Activated CD8-positive, alpha-beta T cell treated with anti-CD3 and anti-CD28 coated beads for 36 hours (primary cell): ENCODE results near the gene KRT33A. TPM values are rescaled to one million over a fixed set of nuclear protein-coding genes. Genes with fewer than 3 reads are reported as not detected.
"Not testable (repeated sequence)": the region's sequence is repeated elsewhere in the genome, so short reads cannot be mapped to it uniquely, and the experiment has no call there.

Source experiments
- ATAC-seq: fragments of 200-7000 bp; cut with Tn5 transposase; one replicate; pipeline ENCODE4 v1.10.0; 2021; ENCODE audit warnings: mild to moderate bottlenecking, moderate library complexity
- CTCF ChIA-PET: fragments of 350-600 bp; sonication (Branson Sonifier 250); formaldehyde crosslinking; loops from one replicate; lab custom pipeline; 2021; ENCODE audit warnings: antibody characterized with exemption; lab: Charles Lee
- POLR2A ChIA-PET: fragments of 350-600 bp; sonication (Branson Sonifier 250); formaldehyde crosslinking; loops from one replicate; lab custom pipeline; 2021; ENCODE audit warnings: antibody characterized with exemption; lab: Charles Lee
- DNase-seq: peaks from one replicate; pipeline ENCODE4 v3.0.0-alpha.2; 2020
- H3K27ac Mint-ChIP-seq: one replicate; pipeline ENCODE4 v1.8.0; 2021; ENCODE audit warnings: mild to moderate bottlenecking, mixed read lengths
- H3K27me3 Mint-ChIP-seq: one replicate; pipeline ENCODE4 v1.8.0; 2021; ENCODE audit warnings: mixed read lengths
- H3K36me3 Mint-ChIP-seq: one replicate; pipeline ENCODE4 v1.8.0; 2021; ENCODE audit warnings: low read depth, mixed read lengths
- H3K4me1 Mint-ChIP-seq: one replicate; pipeline ENCODE4 v1.8.0; 2021; ENCODE audit warnings: low read depth, mixed read lengths
- H3K4me3 Mint-ChIP-seq: one replicate; pipeline ENCODE4 v1.8.0; 2021; ENCODE audit warnings: mild to moderate bottlenecking, moderate library complexity, mixed read lengths
- H3K9me3 Mint-ChIP-seq: one replicate; pipeline ENCODE4 v1.8.0; 2021; ENCODE audit warnings: mixed read lengths
- intact Hi-C: fragments of 100-400 bp; cut with micrococcal nuclease; formaldehyde crosslinking; loops from one replicate; pipeline ENCODE4 v1.10.0; 2022
- total RNA-seq, 2 experiments: library from RNA; stranded (reverse); gene quantifications; one replicate each; pipeline ENCODE4 v1.2.3, GENCODE V29; 2021
- TF ChIP-seq, protein P1 (sequence below): fragments of 200-600 bp; IDR thresholded peaks from one replicate; pipeline ENCODE4 v1.8.0; 2022; ENCODE audit warnings: antibody characterized with exemption, mild to moderate bottlenecking

Gene KRT33A
- not detected for total RNA-seq

DNA sequence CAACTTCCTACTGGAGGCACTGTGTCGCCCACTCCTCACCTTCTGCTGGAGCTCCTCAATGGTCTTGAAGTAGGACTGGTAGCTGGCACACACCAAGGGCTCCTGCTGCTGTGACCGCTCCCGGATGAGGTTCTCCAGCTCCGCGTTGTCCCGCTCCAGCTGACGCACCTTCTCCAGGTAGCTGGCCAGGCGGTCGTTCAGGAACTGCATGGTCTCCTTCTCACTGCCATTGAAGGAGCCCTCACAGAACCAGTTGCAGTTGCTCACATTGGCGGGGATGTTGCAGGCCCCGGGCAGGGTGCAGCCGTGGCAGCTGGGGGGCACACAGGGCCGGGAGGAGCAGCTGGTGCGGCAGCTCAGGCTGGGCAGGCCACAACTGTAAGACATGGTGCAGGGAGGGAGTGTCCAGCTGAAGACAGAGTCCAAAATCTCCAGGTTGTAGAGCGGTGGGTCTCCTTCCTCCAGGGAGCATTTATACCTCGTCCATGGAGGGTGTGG, at the start of gene KRT33A:
Gene KRT33A, minus strand, starts transcription at position 448 of the 498 bp plus-strand sequence. Its CDS starts 61 bp downstream, at position 387.
- H3K36me3 Mint-ChIP-seq, POLR2A ChIA-PET, H3K27ac Mint-ChIP-seq, H3K4me1 Mint-ChIP-seq, H3K4me3 Mint-ChIP-seq, intact Hi-C loops, H3K27me3 Mint-ChIP-seq, CTCF ChIA-PET, DNase-seq, H3K9me3 Mint-ChIP-seq, ATAC-seq: not testable (repeated sequence)

DNA sequence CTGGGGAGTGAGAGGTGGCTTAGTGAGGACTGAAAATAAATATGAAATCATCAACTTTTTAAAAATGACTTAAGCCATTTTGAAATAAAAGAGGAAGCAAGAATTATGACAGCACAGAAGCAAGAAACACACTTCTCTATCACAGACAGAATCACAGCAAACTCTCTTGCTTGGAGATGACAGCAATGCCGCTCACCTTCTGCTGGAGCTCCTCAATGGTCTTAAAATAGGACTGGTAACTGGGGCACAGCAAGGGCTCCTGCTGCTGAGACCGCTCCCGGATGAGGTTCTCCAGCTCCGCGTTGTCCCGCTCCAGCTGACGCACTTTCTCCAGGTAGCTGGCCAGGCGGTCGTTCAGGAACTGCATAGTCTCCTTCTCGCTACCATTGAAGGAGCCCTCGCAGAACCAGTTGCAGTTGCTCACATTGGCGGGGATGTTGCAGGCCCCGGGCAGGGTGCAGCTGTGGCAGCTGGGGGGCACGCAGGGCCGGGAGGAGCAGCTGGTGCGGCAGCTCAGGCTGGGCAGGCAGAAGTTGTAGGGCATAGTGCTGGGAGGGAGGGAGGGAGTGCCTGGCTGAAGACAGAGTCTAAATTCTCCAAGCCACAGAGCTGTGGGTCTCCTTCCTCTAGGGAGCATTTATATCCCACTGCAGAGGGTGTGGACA, 46.5 kb upstream of the KRT33A start, which contains the start of gene KRT31:
Gene KRT31, minus strand, starts transcription at position 613 of the 665 bp plus-strand sequence. Its CDS starts 69 bp downstream, at position 544.
- ChIA-PET POLR2A (no interaction called here), CTCF (interaction anchor here (0.9 kb wide), 1 partner anchor 266 kb away, joined by 3 read pairs; no protein-coding TSS in a partner anchor)
- peaks cover 3% of the 10 kb centered on the region for H3K27me3 Mint-ChIP-seq
- H3K27ac Mint-ChIP-seq, result no peak within 1 kb of the TSS
- TF ChIP-seq, protein P1, sequence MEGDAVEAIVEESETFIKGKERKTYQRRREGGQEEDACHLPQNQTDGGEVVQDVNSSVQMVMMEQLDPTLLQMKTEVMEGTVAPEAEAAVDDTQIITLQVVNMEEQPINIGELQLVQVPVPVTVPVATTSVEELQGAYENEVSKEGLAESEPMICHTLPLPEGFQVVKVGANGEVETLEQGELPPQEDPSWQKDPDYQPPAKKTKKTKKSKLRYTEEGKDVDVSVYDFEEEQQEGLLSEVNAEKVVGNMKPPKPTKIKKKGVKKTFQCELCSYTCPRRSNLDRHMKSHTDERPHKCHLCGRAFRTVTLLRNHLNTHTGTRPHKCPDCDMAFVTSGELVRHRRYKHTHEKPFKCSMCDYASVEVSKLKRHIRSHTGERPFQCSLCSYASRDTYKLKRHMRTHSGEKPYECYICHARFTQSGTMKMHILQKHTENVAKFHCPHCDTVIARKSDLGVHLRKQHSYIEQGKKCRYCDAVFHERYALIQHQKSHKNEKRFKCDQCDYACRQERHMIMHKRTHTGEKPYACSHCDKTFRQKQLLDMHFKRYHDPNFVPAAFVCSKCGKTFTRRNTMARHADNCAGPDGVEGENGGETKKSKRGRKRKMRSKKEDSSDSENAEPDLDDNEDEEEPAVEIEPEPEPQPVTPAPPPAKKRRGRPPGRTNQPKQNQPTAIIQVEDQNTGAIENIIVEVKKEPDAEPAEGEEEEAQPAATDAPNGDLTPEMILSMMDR, result no peak
- intact Hi-C loops, result no loop called here
- H3K9me3 Mint-ChIP-seq, result no peaks in the 10 kb centered on the region
- no peak within 1 kb of the TSS for H3K4me3 Mint-ChIP-seq
- no peaks in the 10 kb centered on the region for H3K36me3 Mint-ChIP-seq
- DNase-seq (no peak), ATAC-seq (no peak)
- H3K4me1 Mint-ChIP-seq, result peaks cover 2% of the 10 kb centered on the region

DNA sequence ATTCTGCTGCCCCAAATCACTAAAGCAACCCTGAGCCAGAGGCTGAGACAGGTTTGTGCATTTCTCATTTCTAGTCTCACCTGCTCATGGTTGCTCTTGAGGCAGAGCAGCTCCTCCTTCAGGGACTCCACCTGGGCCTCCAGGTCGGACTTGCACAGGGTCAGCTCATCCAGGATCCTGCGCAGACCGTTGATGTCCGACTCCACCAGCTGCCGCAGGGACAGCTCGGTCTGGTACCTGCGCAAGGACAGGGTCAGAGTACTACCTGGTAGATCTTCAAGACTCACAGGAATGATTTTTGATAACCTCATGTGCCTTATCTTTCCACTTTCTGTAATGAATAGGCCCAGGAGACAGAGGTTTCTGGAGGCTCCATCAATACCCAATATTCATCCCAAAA, 45.7 kb upstream of the KRT33A start:
- H3K27ac Mint-ChIP-seq, result no peak overlapping the region
- H3K36me3 Mint-ChIP-seq, result no peaks in the 10 kb centered on the region
- H3K27me3 Mint-ChIP-seq, result peaks cover 5% of the 10 kb centered on the region
- no peaks in the 10 kb centered on the region for H3K9me3 Mint-ChIP-seq
- ChIA-PET POLR2A (no interaction called here), CTCF (interaction anchor here (0.9 kb wide), 1 partner anchor 267 kb away, joined by 3 read pairs; no protein-coding TSS in a partner anchor)
- no peak overlapping the region for H3K4me3 Mint-ChIP-seq
- ATAC-seq, result no peak
- TF ChIP-seq, protein P1, result no peak
- intact Hi-C loops, result no loop called here
- H3K4me1 Mint-ChIP-seq, result no peaks in the 10 kb centered on the region
- DNase-seq, result no peak

DNA sequence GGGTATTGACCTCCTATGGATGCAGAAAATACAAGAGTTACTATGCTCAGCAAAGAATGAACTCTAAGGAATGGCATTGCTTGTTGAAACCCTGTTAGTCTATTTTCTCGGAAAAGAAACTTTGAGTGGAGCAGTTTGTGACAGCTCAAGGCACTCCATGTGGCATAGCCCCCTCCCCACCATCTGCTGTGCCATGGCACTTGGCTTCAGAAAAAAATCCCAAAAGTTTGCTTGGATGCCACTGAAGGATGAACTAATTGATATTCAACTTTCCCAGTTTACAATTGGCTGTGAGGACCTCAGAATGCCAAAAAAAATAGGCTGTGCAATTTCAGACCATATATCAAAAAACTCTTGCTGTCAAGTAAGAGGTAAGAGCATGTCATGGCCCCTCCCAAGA, 45.0 kb upstream of the KRT33A start:
- TF ChIP-seq, protein P1, result no peak
- Mint-ChIP-seq H3K4me3 (no peak overlapping the region), H3K36me3 (no peaks in the 10 kb centered on the region), H3K9me3 (no peaks in the 10 kb centered on the region), H3K27ac (no peak overlapping the region), H3K27me3 (peaks cover 5% of the 10 kb centered on the region), H3K4me1 (no peaks in the 10 kb centered on the region)
- CTCF ChIA-PET, result no interaction called here
- intact Hi-C loops, result no loop called here
- POLR2A ChIA-PET, result no interaction called here
- ATAC-seq, result no peak
- DNase-seq, result no peak

DNA sequence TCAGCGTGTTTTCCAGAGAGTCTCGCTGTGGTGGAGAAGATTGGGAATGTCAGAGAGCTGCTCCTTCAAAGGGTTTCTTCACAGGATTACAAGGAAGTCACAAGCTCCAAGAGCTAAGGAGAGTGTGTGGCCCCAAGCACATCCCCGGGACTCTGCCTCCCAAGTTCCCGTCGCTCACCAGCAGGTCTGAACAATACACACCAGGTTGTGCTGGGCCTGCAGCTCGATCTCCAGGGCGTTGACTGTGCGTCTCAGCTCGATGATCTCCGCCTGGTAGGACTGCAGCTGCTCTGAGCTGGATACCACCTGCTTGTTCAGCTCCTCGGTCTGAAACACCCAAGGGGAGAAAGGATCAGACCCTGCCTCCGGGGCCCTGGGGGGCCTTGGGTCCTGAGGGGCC, 44.4 kb upstream of the KRT33A start:
- H3K36me3 Mint-ChIP-seq, H3K27ac Mint-ChIP-seq, H3K9me3 Mint-ChIP-seq, ATAC-seq, CTCF ChIA-PET, intact Hi-C loops, DNase-seq, H3K27me3 Mint-ChIP-seq, H3K4me3 Mint-ChIP-seq, H3K4me1 Mint-ChIP-seq, POLR2A ChIA-PET: not testable (repeated sequence)
